Esophagus muscularis mucosa (tissue), 3 donors: ENCODE results near the gene CALHM5.

ENCODE experiments used
- CTCF ChIP-seq, 3 experiments: fragments of 200-600 bp in 2 of 3; fragments of 450-650 bp in 1 of 3; sonication (generic) in 2 of 3; IDR thresholded peaks; one replicate each; pipeline ENCODE4 v1.5.1; 2017 to 2019; ENCODE audit warnings: antibody characterized with exemption in 3 of 3, mild to moderate bottlenecking in 2 of 3, moderate library complexity in 1 of 3
- POLR2A ChIP-seq: fragments of 450-650 bp; IDR thresholded peaks from one replicate; pipeline ENCODE4 v1.6.1; 2017; ENCODE audit warnings: antibody characterized with exemption, moderate library complexity, mild to moderate bottlenecking, low read depth

DNA sequence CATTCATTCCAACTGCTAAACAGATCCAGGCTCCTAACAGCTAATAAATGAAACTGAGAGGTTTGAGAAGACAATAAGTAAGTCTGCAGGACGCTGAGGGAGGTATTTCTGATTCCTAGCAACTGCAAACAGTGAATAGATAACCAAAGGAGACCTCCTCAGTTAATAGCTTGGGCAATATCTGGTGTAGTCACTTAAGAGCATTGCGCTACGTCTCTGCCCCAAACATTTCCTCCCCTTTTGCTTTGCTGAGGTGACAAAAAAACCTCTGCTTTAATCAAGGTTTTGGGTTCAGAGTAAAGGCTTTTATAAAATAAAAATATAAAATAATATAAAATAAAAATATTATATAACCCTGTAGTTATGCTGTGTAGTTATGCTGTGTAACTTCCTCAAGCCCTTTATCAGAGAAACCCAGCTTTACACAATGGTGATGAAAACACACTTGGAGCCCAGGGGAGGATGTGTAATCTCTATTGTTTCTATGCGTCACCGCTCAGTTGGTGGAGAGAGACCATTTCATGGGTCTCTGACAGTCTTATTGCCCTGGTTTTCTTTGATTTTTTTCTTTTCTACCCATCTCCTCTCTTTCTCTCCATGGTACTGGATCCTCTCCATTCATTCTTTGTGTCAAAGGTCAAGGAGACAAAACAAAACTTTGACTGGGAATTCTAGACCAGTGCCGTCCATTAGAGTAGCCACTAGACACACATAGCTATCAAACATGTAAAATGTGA, 18.9 kb upstream of the CALHM5 start:
- TF ChIP-seq CTCF (IDR thresholded peaks at IDR 0.05) = no peak
- no peak for TF ChIP-seq POLR2A
